ENCODE data around the gene PLEKHA5. TPM values are rescaled to one million over a fixed set of nuclear protein-coding genes. Genes with fewer than 3 reads are reported as not detected.
A peak's percentile ranks its signal among the peaks of the same experiment; 100 is the strongest.

The PLEKHA5 gene
- polyA plus RNA-seq, 1 donor (not counting 4 experiments of a cell fraction or from before 2014, with no cell fraction given): 21.7 TPM

DNA sequence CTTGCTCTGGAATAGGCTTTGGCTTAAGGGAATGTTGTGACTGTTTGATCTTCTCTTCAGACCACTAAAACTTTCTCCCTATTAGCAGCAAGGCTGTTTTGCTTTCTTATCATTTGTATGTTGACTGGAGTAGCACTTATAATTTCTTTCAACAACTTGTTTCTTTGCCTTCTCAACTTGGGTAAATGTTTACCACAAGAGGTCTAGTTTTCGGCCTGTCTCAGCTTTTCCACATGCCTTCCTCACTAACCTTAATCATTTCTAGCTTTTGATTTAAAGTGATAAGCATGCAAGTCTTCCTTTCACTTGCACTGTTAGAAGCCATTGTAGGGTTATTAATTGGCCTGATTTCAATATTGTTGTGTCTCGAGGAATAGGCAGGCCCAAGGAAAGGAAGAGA, 183.1 kb downstream of the PLEKHA5 start:
- Histone ChIP-seq H3K27ac (ENCODE audit: control insufficient read depth, insufficient read depth, low read length) (no peak overlapping the region), H3K36me3 (ENCODE audit: control insufficient read depth in 2 of 2, extremely low read depth in 1 of 2, insufficient read depth in 2 of 2, low read length in 2 of 2) (no peaks in the 10 kb centered on the region), H3K4me3 (ENCODE audit: control insufficient read depth in 2 of 3, extremely low read depth in 1 of 3, insufficient read depth in 2 of 3, low read depth in 1 of 3, low read length in 3 of 3) (no peak overlapping the region), H3K27me3 (ENCODE audit: control insufficient read depth, extremely low read depth, insufficient read depth, low read length) (no peaks in the 10 kb centered on the region), H3K4me2 (ENCODE audit: control insufficient read depth, extremely low read depth, insufficient read depth, low read depth, low read length) (no peak overlapping the region), H3K79me2 (ENCODE audit: control insufficient read depth, insufficient read depth, low read length) (no peaks in the 10 kb centered on the region), H3K9me1 (ENCODE audit: control insufficient read depth, extremely low read depth, insufficient read depth, low read length) (no peaks in the 10 kb centered on the region), H3K4me1 (ENCODE audit: control insufficient read depth, extremely low read depth, insufficient read depth, low read length) (no peaks in the 10 kb centered on the region), H3K9me3 (ENCODE audit: control insufficient read depth, low read depth, low read length) (no peaks in the 10 kb centered on the region), H3K9ac (ENCODE audit: control insufficient read depth, extremely low read depth, insufficient read depth, low read length) (no peak overlapping the region), H2AFZ (ENCODE audit: control insufficient read depth, low read length) (no peak overlapping the region), H4K20me1 (ENCODE audit: control insufficient read depth, extremely low read depth, insufficient read depth, low read length) (no peaks in the 10 kb centered on the region)
- no peak for FAIRE-seq
- no peak for TF ChIP-seq EZH2 (IDR thresholded peaks at IDR 0.05; ENCODE audit: low read length)
- TF ChIP-seq, protein P1, sequence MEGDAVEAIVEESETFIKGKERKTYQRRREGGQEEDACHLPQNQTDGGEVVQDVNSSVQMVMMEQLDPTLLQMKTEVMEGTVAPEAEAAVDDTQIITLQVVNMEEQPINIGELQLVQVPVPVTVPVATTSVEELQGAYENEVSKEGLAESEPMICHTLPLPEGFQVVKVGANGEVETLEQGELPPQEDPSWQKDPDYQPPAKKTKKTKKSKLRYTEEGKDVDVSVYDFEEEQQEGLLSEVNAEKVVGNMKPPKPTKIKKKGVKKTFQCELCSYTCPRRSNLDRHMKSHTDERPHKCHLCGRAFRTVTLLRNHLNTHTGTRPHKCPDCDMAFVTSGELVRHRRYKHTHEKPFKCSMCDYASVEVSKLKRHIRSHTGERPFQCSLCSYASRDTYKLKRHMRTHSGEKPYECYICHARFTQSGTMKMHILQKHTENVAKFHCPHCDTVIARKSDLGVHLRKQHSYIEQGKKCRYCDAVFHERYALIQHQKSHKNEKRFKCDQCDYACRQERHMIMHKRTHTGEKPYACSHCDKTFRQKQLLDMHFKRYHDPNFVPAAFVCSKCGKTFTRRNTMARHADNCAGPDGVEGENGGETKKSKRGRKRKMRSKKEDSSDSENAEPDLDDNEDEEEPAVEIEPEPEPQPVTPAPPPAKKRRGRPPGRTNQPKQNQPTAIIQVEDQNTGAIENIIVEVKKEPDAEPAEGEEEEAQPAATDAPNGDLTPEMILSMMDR (optimal IDR thresholded peaks at IDR 0.05 in 1 of 3, IDR thresholded peaks at IDR 0.05 in 1 of 3, conservative IDR thresholded peaks at IDR 0.05 in 1 of 3; ENCODE audit: extremely low read depth in 1 of 3, insufficient read depth in 2 of 3, low read length in 3 of 3): no peak
- DNase-seq (ENCODE audit: low read depth, low spot score): no peak
- dilution Hi-C loops (cut with MboI; ENCODE audit: extremely low pct_ligation_motif_present, low sequenced_read_pairs): no loop called here

DNA sequence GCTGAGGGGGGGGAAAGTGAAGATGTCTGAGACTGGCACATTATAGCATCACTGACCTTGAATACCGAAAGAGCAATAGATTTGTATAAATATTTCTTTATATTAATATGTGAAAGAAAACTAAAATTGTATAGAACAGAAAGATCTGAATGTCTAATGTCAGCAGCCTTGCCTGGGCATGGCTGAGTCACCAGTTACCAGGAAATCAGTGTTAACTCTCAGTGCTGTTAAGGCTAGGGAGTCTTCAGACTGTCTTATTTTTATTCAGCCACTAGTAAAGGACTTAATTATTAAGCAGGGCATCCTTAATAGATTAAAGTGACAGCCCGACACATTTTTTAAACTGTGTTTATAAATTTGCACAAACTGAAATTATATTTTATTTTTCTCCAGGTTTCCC, 186.9 kb downstream of the PLEKHA5 start:
- dilution Hi-C loops (cut with MboI; ENCODE audit: extremely low pct_ligation_motif_present, low sequenced_read_pairs): no loop called here
- Histone ChIP-seq H3K9me3 (ENCODE audit: control insufficient read depth, low read depth, low read length) (no peaks in the 10 kb centered on the region), H3K9me1 (ENCODE audit: control insufficient read depth, extremely low read depth, insufficient read depth, low read length) (no peaks in the 10 kb centered on the region), H4K20me1 (ENCODE audit: control insufficient read depth, extremely low read depth, insufficient read depth, low read length) (no peaks in the 10 kb centered on the region), H3K4me1 (ENCODE audit: control insufficient read depth, extremely low read depth, insufficient read depth, low read length) (no peaks in the 10 kb centered on the region), H3K9ac (ENCODE audit: control insufficient read depth, extremely low read depth, insufficient read depth, low read length) (no peak overlapping the region), H2AFZ (ENCODE audit: control insufficient read depth, low read length) (no peak overlapping the region), H3K27me3 (ENCODE audit: control insufficient read depth, extremely low read depth, insufficient read depth, low read length) (no peaks in the 10 kb centered on the region), H3K4me3 (ENCODE audit: control insufficient read depth in 2 of 3, extremely low read depth in 1 of 3, insufficient read depth in 2 of 3, low read depth in 1 of 3, low read length in 3 of 3) (no peak overlapping the region), H3K27ac (ENCODE audit: control insufficient read depth, insufficient read depth, low read length) (no peak overlapping the region), H3K4me2 (ENCODE audit: control insufficient read depth, extremely low read depth, insufficient read depth, low read depth, low read length) (no peak overlapping the region), H3K36me3 (ENCODE audit: control insufficient read depth in 2 of 2, extremely low read depth in 1 of 2, insufficient read depth in 2 of 2, low read length in 2 of 2) (no peaks in the 10 kb centered on the region), H3K79me2 (ENCODE audit: control insufficient read depth, insufficient read depth, low read length) (no peaks in the 10 kb centered on the region)
- DNase-seq (ENCODE audit: low read depth, low spot score): no peak
- TF ChIP-seq, protein P1 (optimal IDR thresholded peaks at IDR 0.05 in 1 of 3, IDR thresholded peaks at IDR 0.05 in 1 of 3, conservative IDR thresholded peaks at IDR 0.05 in 1 of 3; ENCODE audit: extremely low read depth in 1 of 3, insufficient read depth in 2 of 3, low read length in 3 of 3): no peak
- no peak for TF ChIP-seq EZH2 (IDR thresholded peaks at IDR 0.05; ENCODE audit: low read length)
- FAIRE-seq: peak; percentile 49

All from keratinocyte (primary cell).